Hepatocyte (in vitro differentiated cells): ENCODE results near the gene QSOX2.

Experiments
- CTCF ChIP-seq: fragments of 200-600 bp; sonication (generic); IDR thresholded peaks from 2 replicates; pipeline ENCODE4 v1.5.1; 2016; ENCODE audit warnings: antibody characterized with exemption, mild to moderate bottlenecking; ENCODE audit not compliant: poor library complexity
- EZH2 ChIP-seq: fragments of 200-600 bp; sonication (generic); IDR thresholded peaks from 2 replicates; pipeline ENCODE4 v1.6.1; 2016; ENCODE audit warnings: antibody characterized with exemption, mild to moderate bottlenecking, borderline replicate concordance

- no peak for TF ChIP-seq CTCF
- no peak for TF ChIP-seq EZH2
Measured at GRCh38 chr9:136265561-136266355, 20.1 kb upstream of the QSOX2 start.
